ENCODE results near the gene XPO1. TPM values are rescaled to one million over a fixed set of nuclear protein-coding genes. Genes with fewer than 3 reads are reported as not detected.
"Not testable (repeated sequence)": the region's sequence is repeated elsewhere in the genome, so short reads cannot be mapped to it uniquely, and the experiment has no call there.

Gene XPO1
- total RNA-seq, 1 experiment from 2014 or later: 251 TPM

GRCh38 chr2:61492476-61492875 lies 45.7 kb downstream of the XPO1 start:
- no peak overlapping the region for H3K27ac ChIP-seq (ENCODE audit: low read length)
- H3K9ac ChIP-seq (ENCODE audit: low read length): no peak overlapping the region

GRCh38 chr2:61485281-61485680 lies 52.9 kb downstream of the XPO1 start:
- Histone ChIP-seq H4K20me1 (ENCODE audit: insufficient read depth, low read depth, low read length) (peaks cover 19% of the 10 kb centered on the region; the same call in 1 of the 2 replicates), H3K4me3 (ENCODE audit: low read length) (no peak overlapping the region), H3K4me2 (ENCODE audit: low read depth, low read length, poor library complexity, severe bottlenecking) (no peak overlapping the region), H2AFZ (ENCODE audit: low read length) (no peak overlapping the region), H3K9me2 (replicated peaks; ENCODE audit: insufficient read depth, low read length) (no peaks in the 10 kb centered on the region), H3K36me3 (ENCODE audit: insufficient read depth, low read length) (peaks cover 70% of the 10 kb centered on the region), H3K9me3 (ENCODE audit: low read length) (no peaks in the 10 kb centered on the region), H3K27me3 (ENCODE audit: low read length) (no peaks in the 10 kb centered on the region), H3K79me2 (ENCODE audit: low read length) (peaks cover 43% of the 10 kb centered on the region), H3K4me1 (ENCODE audit: low read length) (no peaks in the 10 kb centered on the region), H3K27ac (ENCODE audit: low read length) (no peak overlapping the region), H3K9ac (ENCODE audit: low read length) (no peak overlapping the region)
- DNase-seq: no peak

More at GRCh38 chr2:61492476-61492875, 45.7 kb downstream of the XPO1 start:
- Histone ChIP-seq H2AFZ (ENCODE audit: low read length) (no peak overlapping the region), H4K20me1 (ENCODE audit: insufficient read depth, low read depth, low read length) (peaks cover 20% of the 10 kb centered on the region; the same call in 1 of the 2 replicates), H3K9me2 (replicated peaks; ENCODE audit: insufficient read depth, low read length) (no peaks in the 10 kb centered on the region), H3K79me2 (ENCODE audit: low read length) (peaks cover 76% of the 10 kb centered on the region), H3K36me3 (ENCODE audit: insufficient read depth, low read length) (peaks cover 80% of the 10 kb centered on the region), H3K9me3 (ENCODE audit: low read length) (no peaks in the 10 kb centered on the region), H3K27me3 (ENCODE audit: low read length) (no peaks in the 10 kb centered on the region), H3K4me3 (ENCODE audit: low read length) (no peak overlapping the region), H3K4me1 (ENCODE audit: low read length) (peaks cover 15% of the 10 kb centered on the region), H3K4me2 (ENCODE audit: low read depth, low read length, poor library complexity, severe bottlenecking) (no peak overlapping the region)
- DNase-seq: no peak

- Histone ChIP-seq H3K4me2 (ENCODE audit: low read depth, low read length, poor library complexity, severe bottlenecking) (no peak overlapping the region), H3K9me2 (replicated peaks; ENCODE audit: insufficient read depth, low read length) (no peaks in the 10 kb centered on the region), H4K20me1 (ENCODE audit: insufficient read depth, low read depth, low read length) (no peaks in the 10 kb centered on the region), H3K36me3 (ENCODE audit: insufficient read depth, low read length) (peaks cover 46% of the 10 kb centered on the region), H3K9me3 (ENCODE audit: low read length) (no peaks in the 10 kb centered on the region), H3K27ac (ENCODE audit: low read length) (no peak overlapping the region), H3K9ac (ENCODE audit: low read length) (no peak overlapping the region), H3K27me3 (ENCODE audit: low read length) (no peaks in the 10 kb centered on the region), H2AFZ (ENCODE audit: low read length) (no peak overlapping the region), H3K4me1 (ENCODE audit: low read length) (no peaks in the 10 kb centered on the region), H3K79me2 (ENCODE audit: low read length) (peaks cover 19% of the 10 kb centered on the region), H3K4me3 (ENCODE audit: low read length) (no peak overlapping the region)
- no peak for DNase-seq
Measured at GRCh38 chr2:61478086-61478485, 60.1 kb downstream of the XPO1 start.

- Histone ChIP-seq H3K79me2 (ENCODE audit: low read length) (peaks cover 22% of the 10 kb centered on the region), H3K36me3 (ENCODE audit: insufficient read depth, low read length) (peaks cover 36% of the 10 kb centered on the region)
- H4K20me1 ChIP-seq (ENCODE audit: insufficient read depth, low read depth, low read length); H3K4me1 ChIP-seq (ENCODE audit: low read length); H3K9ac ChIP-seq (ENCODE audit: low read length); H3K27me3 ChIP-seq (ENCODE audit: low read length); H3K9me2 ChIP-seq (replicated peaks; ENCODE audit: insufficient read depth, low read length); H2AFZ ChIP-seq (ENCODE audit: low read length); DNase-seq; H3K27ac ChIP-seq (ENCODE audit: low read length); H3K4me3 ChIP-seq (ENCODE audit: low read length); H3K4me2 ChIP-seq (ENCODE audit: low read depth, low read length, poor library complexity, severe bottlenecking); H3K9me3 ChIP-seq (ENCODE audit: low read length): not testable (repeated sequence)
Measured at GRCh38 chr2:61476929-61477589, 61.1 kb downstream of the XPO1 start.

GRCh38 chr2:61471905-61472805 lies 66.0 kb downstream of the XPO1 start:
- peak; percentile 81 for DNase-seq
- peak overlapping the region; percentile 8; the same call in 1 of the 2 replicates for H2AFZ ChIP-seq (ENCODE audit: low read length)
- H3K4me3 ChIP-seq (ENCODE audit: low read length): peak overlapping the region; percentile 80

GRCh38 chr2:61470965-61471904 lies 66.9 kb downstream of the XPO1 start, which contains the start of gene USP34:
TSS of gene USP34 (minus strand) at chr2:61471087. CDS start at chr2:61470692, 395 bp downstream.
- peak within 1 kb of the TSS; percentile 80 for H3K4me3 ChIP-seq (ENCODE audit: low read length)
- H3K9me2 ChIP-seq (replicated peaks; ENCODE audit: insufficient read depth, low read length): no peaks in the 10 kb centered on the region
- no peaks in the 10 kb centered on the region for H3K9me3 ChIP-seq (ENCODE audit: low read length)
- H3K4me2 ChIP-seq (ENCODE audit: low read depth, low read length, poor library complexity, severe bottlenecking): peak within 1 kb of the TSS; percentile 90
- H3K9ac ChIP-seq (ENCODE audit: low read length): peak within 1 kb of the TSS; percentile 88
- no peaks in the 10 kb centered on the region for H3K27me3 ChIP-seq (ENCODE audit: low read length)
- peak within 1 kb of the TSS; percentile 86 for H3K27ac ChIP-seq (ENCODE audit: low read length)
- 0 out of 2 replicates have a peak, but pooled peaks cover 3% of the 10 kb centered on the region for H4K20me1 ChIP-seq (ENCODE audit: insufficient read depth, low read depth, low read length)
- peaks cover 59% of the 10 kb centered on the region for H3K79me2 ChIP-seq (ENCODE audit: low read length)
- peaks cover 8% of the 10 kb centered on the region; the same call in 1 of the 2 replicates for H3K36me3 ChIP-seq (ENCODE audit: insufficient read depth, low read length)
- peak within 1 kb of the TSS; percentile 8; the same call in 1 of the 2 replicates for H2AFZ ChIP-seq (ENCODE audit: low read length)
- H3K4me1 ChIP-seq (ENCODE audit: low read length): peaks cover 29% of the 10 kb centered on the region
- peak; percentile 99 for DNase-seq

More at GRCh38 chr2:61471905-61472805, 66.0 kb downstream of the XPO1 start:
- Histone ChIP-seq H3K36me3 (ENCODE audit: insufficient read depth, low read length) (peaks cover 8% of the 10 kb centered on the region; the same call in 1 of the 2 replicates), H3K4me1 (ENCODE audit: low read length) (peaks cover 22% of the 10 kb centered on the region), H3K9me3 (ENCODE audit: low read length) (no peaks in the 10 kb centered on the region), H3K9ac (ENCODE audit: low read length) (peak overlapping the region; percentile 81), H3K27ac (ENCODE audit: low read length) (peak overlapping the region; percentile 79), H3K4me2 (ENCODE audit: low read depth, low read length, poor library complexity, severe bottlenecking) (peak overlapping the region; percentile 90), H3K27me3 (ENCODE audit: low read length) (no peaks in the 10 kb centered on the region), H3K9me2 (replicated peaks; ENCODE audit: insufficient read depth, low read length) (no peaks in the 10 kb centered on the region), H4K20me1 (ENCODE audit: insufficient read depth, low read depth, low read length) (0 out of 2 replicates have a peak, but pooled peaks cover 3% of the 10 kb centered on the region), H3K79me2 (ENCODE audit: low read length) (peaks cover 50% of the 10 kb centered on the region)

GRCh38 chr2:61470122-61470951 lies 67.8 kb downstream of the XPO1 start:
- peak overlapping the region; percentile 86 for H3K27ac ChIP-seq (ENCODE audit: low read length)
- no peak overlapping the region for H2AFZ ChIP-seq (ENCODE audit: low read length)
- H3K4me3 ChIP-seq (ENCODE audit: low read length): peak overlapping the region; percentile 80
- H3K27me3 ChIP-seq (ENCODE audit: low read length): no peaks in the 10 kb centered on the region
- DNase-seq: peak; percentile 93
- H3K9me3 ChIP-seq (ENCODE audit: low read length): no peaks in the 10 kb centered on the region
- peaks cover 68% of the 10 kb centered on the region for H3K79me2 ChIP-seq (ENCODE audit: low read length)
- peaks cover 8% of the 10 kb centered on the region; the same call in 1 of the 2 replicates for H3K36me3 ChIP-seq (ENCODE audit: insufficient read depth, low read length)
- peak overlapping the region; percentile 64 for H3K4me2 ChIP-seq (ENCODE audit: low read depth, low read length, poor library complexity, severe bottlenecking)
- H3K9me2 ChIP-seq (replicated peaks; ENCODE audit: insufficient read depth, low read length): no peaks in the 10 kb centered on the region
- H3K9ac ChIP-seq (ENCODE audit: low read length): peak overlapping the region; percentile 88
- peaks cover 8% of the 10 kb centered on the region for H4K20me1 ChIP-seq (ENCODE audit: insufficient read depth, low read depth, low read length)
- peaks cover 38% of the 10 kb centered on the region for H3K4me1 ChIP-seq (ENCODE audit: low read length)
